ENCODE data around the gene MMD2.

Gene MMD2

GRCh38 chr7:4885317-4885807, 73.6 kb downstream of the MMD2 start:
- Histone ChIP-seq H3K27me3 (ENCODE audit: control insufficient read depth in 3 of 3, insufficient read depth in 3 of 3, low read depth in 1 of 3, low read length in 3 of 3) (no peaks in the 10 kb centered on the region), H3K14ac (ENCODE audit: low read length) (no peak overlapping the region), H2BK15ac (ENCODE audit: low read length) (no peak overlapping the region), H4K8ac (ENCODE audit: low read depth, low read length) (no peak overlapping the region), H3K18ac (ENCODE audit: low read length) (no peak overlapping the region), H3K9ac (ENCODE audit: low read depth, low read length, poor library complexity) (no peak overlapping the region), H2BK120ac (ENCODE audit: low read depth, low read length) (no peak overlapping the region), H3K23ac (ENCODE audit: low read depth, low read length, poor library complexity) (no peak overlapping the region), H3K4me3 (ENCODE audit: low read length in 2 of 2) (no peak overlapping the region), H2AFZ (ENCODE audit: low read length) (no peak overlapping the region), H2BK5ac (ENCODE audit: low read length) (no peak overlapping the region), H2AK5ac (ENCODE audit: low read depth, low read length) (no peak overlapping the region), H3K27ac (replicated peaks; ENCODE audit: low read length) (no peak overlapping the region), H3K79me1 (ENCODE audit: low read depth, low read length) (no peaks in the 10 kb centered on the region), H3K9me3 (replicated peaks in 1 of 2; ENCODE audit: control insufficient read depth in 2 of 2, insufficient read depth in 1 of 2, low read depth in 1 of 2, low read length in 2 of 2) (no peaks in the 10 kb centered on the region), H2BK12ac (ENCODE audit: low read length) (no peak overlapping the region), H3K4me2 (ENCODE audit: insufficient read depth, low read length, poor library complexity, severe bottlenecking) (no peak overlapping the region), H3K4me1 (ENCODE audit: control insufficient read depth in 2 of 2, insufficient read depth in 1 of 2, low read depth in 1 of 2, low read length in 2 of 2) (peaks cover 2 to 8% of the 10 kb centered on the region in 2 donors), H3K36me3 (replicated peaks in 1 of 2; ENCODE audit: control insufficient read depth in 2 of 2, insufficient read depth in 2 of 2, low read length in 2 of 2) (no peaks in the 10 kb centered on the region), H4K91ac (ENCODE audit: low read depth, low read length, poor library complexity) (no peak overlapping the region), H3K4ac (ENCODE audit: low read length) (no peak overlapping the region)
- no peak for DNase-seq (ENCODE audit: low spot score)
- WGBS, 2 donors (ENCODE audit: extremely low coverage in 2 of 2, insufficient read length in 2 of 2, insufficient replicate concordance in 1 of 2), result no CpG with 5 or more reads among the region's 7 CpGs

GRCh38 chr7:4884164-4884563, 74.8 kb downstream of the MMD2 start:
- Histone ChIP-seq H2AK5ac (ENCODE audit: low read depth, low read length) (no peak overlapping the region), H4K8ac (ENCODE audit: low read depth, low read length) (no peak overlapping the region), H3K27me3 (ENCODE audit: control insufficient read depth in 3 of 3, insufficient read depth in 3 of 3, low read depth in 1 of 3, low read length in 3 of 3) (no peaks in the 10 kb centered on the region), H3K4me2 (ENCODE audit: insufficient read depth, low read length, poor library complexity, severe bottlenecking) (no peak overlapping the region), H2BK15ac (ENCODE audit: low read length) (no peak overlapping the region), H3K36me3 (replicated peaks in 1 of 2; ENCODE audit: control insufficient read depth in 2 of 2, insufficient read depth in 2 of 2, low read length in 2 of 2) (no peaks in the 10 kb centered on the region), H2BK120ac (ENCODE audit: low read depth, low read length) (no peak overlapping the region), H2AFZ (ENCODE audit: low read length) (no peak overlapping the region), H3K18ac (ENCODE audit: low read length) (no peak overlapping the region), H4K91ac (ENCODE audit: low read depth, low read length, poor library complexity) (no peak overlapping the region), H3K9ac (ENCODE audit: low read depth, low read length, poor library complexity) (no peak overlapping the region), H2BK5ac (ENCODE audit: low read length) (no peak overlapping the region), H3K4me1 (ENCODE audit: control insufficient read depth in 2 of 2, insufficient read depth in 1 of 2, low read depth in 1 of 2, low read length in 2 of 2) (peaks cover 5 to 20% of the 10 kb centered on the region in 2 donors), H3K23ac (ENCODE audit: low read depth, low read length, poor library complexity) (no peak overlapping the region), H2BK12ac (ENCODE audit: low read length) (no peak overlapping the region), H3K4me3 (ENCODE audit: low read length in 2 of 2) (no peak overlapping the region), H3K79me1 (ENCODE audit: low read depth, low read length) (no peaks in the 10 kb centered on the region), H3K27ac (replicated peaks; ENCODE audit: low read length) (no peak overlapping the region), H3K9me3 (replicated peaks in 1 of 2; ENCODE audit: control insufficient read depth in 2 of 2, insufficient read depth in 1 of 2, low read depth in 1 of 2, low read length in 2 of 2) (no peaks in the 10 kb centered on the region), H3K14ac (ENCODE audit: low read length) (no peak overlapping the region), H3K4ac (ENCODE audit: low read length) (no peak overlapping the region)
- peak; percentile 12 for DNase-seq (ENCODE audit: low spot score)
- WGBS, 2 donors (ENCODE audit: extremely low coverage in 2 of 2, insufficient read length in 2 of 2, insufficient replicate concordance in 1 of 2), result no CpG with 5 or more reads among the region's 10 CpGs

- H3K14ac ChIP-seq (ENCODE audit: low read length), result no peak within 1 kb of the TSS
- peak within 1 kb of the TSS; percentile 98 for H3K4me2 ChIP-seq (ENCODE audit: insufficient read depth, low read length, poor library complexity, severe bottlenecking)
- WGBS, 2 donors (ENCODE audit: extremely low coverage in 2 of 2, insufficient read length in 2 of 2, insufficient replicate concordance in 1 of 2), result no CpG with 5 or more reads among the region's 72 CpGs
Observed at GRCh38 chr7:4883372-4884144, 75.4 kb downstream of the MMD2 start, which contains the start of gene RADIL. RADIL (minus strand) TSS chr7:4883716; CDS start chr7:4878139, 5,577 bp downstream.

DNA sequence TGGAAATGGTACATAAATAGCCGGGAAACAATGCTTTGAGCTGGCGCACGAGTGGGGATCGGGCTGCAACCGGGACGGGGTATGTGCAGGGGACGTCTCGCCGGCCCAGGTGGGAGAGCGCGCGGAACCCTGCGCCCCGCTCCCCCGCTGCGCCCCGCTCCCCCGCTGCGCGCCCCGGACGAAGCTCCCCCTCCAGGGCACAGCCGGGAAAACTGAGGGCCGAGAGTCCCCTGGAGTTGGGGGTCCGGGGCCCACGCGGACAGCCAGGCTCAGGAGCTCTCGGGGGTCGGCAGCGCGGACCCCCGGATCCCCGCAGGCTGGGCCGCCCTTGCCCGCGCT, 76.0 kb downstream of the MMD2 start:
- no peak overlapping the region for H4K8ac ChIP-seq (ENCODE audit: low read depth, low read length)
- no peaks in the 10 kb centered on the region for H3K79me1 ChIP-seq (ENCODE audit: low read depth, low read length)
- no peak overlapping the region for H3K14ac ChIP-seq (ENCODE audit: low read length)
- no peaks in the 10 kb centered on the region for H3K27me3 ChIP-seq (ENCODE audit: control insufficient read depth in 3 of 3, insufficient read depth in 3 of 3, low read depth in 1 of 3, low read length in 3 of 3)
- WGBS, 2 donors (ENCODE audit: extremely low coverage in 2 of 2, insufficient read length in 2 of 2, insufficient replicate concordance in 1 of 2), result no CpG with 5 or more reads among the region's 36 CpGs
- no peaks in the 10 kb centered on the region for H3K9me3 ChIP-seq (replicated peaks in 1 of 2; ENCODE audit: control insufficient read depth in 2 of 2, insufficient read depth in 1 of 2, low read depth in 1 of 2, low read length in 2 of 2)
- no peak overlapping the region for H2BK12ac ChIP-seq (ENCODE audit: low read length)
- peaks cover 5 to 20% of the 10 kb centered on the region in 2 donors for H3K4me1 ChIP-seq (ENCODE audit: control insufficient read depth in 2 of 2, insufficient read depth in 1 of 2, low read depth in 1 of 2, low read length in 2 of 2)
- H3K9ac ChIP-seq (ENCODE audit: low read depth, low read length, poor library complexity), result peak overlapping the region; percentile 85
- H3K4ac ChIP-seq (ENCODE audit: low read length), result no peak overlapping the region
- no peak overlapping the region for H3K23ac ChIP-seq (ENCODE audit: low read depth, low read length, poor library complexity)
- peak overlapping the region; percentile 16 for H2BK5ac ChIP-seq (ENCODE audit: low read length)
- H3K36me3 ChIP-seq (replicated peaks in 1 of 2; ENCODE audit: control insufficient read depth in 2 of 2, insufficient read depth in 2 of 2, low read length in 2 of 2), result peaks cover 0 to 2% of the 10 kb centered on the region in 2 donors
- H4K91ac ChIP-seq (ENCODE audit: low read depth, low read length, poor library complexity), result no peak overlapping the region
- DNase-seq (ENCODE audit: low spot score), result peak; percentile 12
- peak overlapping the region; percentile 64 for H2BK15ac ChIP-seq (ENCODE audit: low read length)
- peak overlapping the region; percentile 98 for H3K4me2 ChIP-seq (ENCODE audit: insufficient read depth, low read length, poor library complexity, severe bottlenecking)
- H3K4me3 ChIP-seq (ENCODE audit: low read length in 2 of 2), result peak overlapping the region; percentile 68 to 92
- peak overlapping the region; percentile 91 for H3K18ac ChIP-seq (ENCODE audit: low read length)
- H2BK120ac ChIP-seq (ENCODE audit: low read depth, low read length), result no peak overlapping the region
- no peak overlapping the region for H2AK5ac ChIP-seq (ENCODE audit: low read depth, low read length)
- H2AFZ ChIP-seq (ENCODE audit: low read length), result peak overlapping the region; percentile 98
- no peak overlapping the region for H3K27ac ChIP-seq (replicated peaks; ENCODE audit: low read length)

More at GRCh38 chr7:4883372-4884144, 75.4 kb downstream of the MMD2 start, which contains the start of gene RADIL:
- Histone ChIP-seq H3K23ac (ENCODE audit: low read depth, low read length, poor library complexity) (peak within 1 kb of the TSS; percentile 83), H2BK15ac (ENCODE audit: low read length) (peak within 1 kb of the TSS; percentile 64), H2AFZ (ENCODE audit: low read length) (peak within 1 kb of the TSS; percentile 98), H3K4ac (ENCODE audit: low read length) (no peak within 1 kb of the TSS), H3K36me3 (replicated peaks in 1 of 2; ENCODE audit: control insufficient read depth in 2 of 2, insufficient read depth in 2 of 2, low read length in 2 of 2) (no peaks in the 10 kb centered on the region), H2BK120ac (ENCODE audit: low read depth, low read length) (no peak within 1 kb of the TSS), H3K18ac (ENCODE audit: low read length) (peak within 1 kb of the TSS; percentile 91), H2BK12ac (ENCODE audit: low read length) (no peak within 1 kb of the TSS), H2AK5ac (ENCODE audit: low read depth, low read length) (no peak within 1 kb of the TSS), H3K9ac (ENCODE audit: low read depth, low read length, poor library complexity) (peak within 1 kb of the TSS; percentile 85), H3K79me1 (ENCODE audit: low read depth, low read length) (no peaks in the 10 kb centered on the region), H3K27me3 (ENCODE audit: control insufficient read depth in 3 of 3, insufficient read depth in 3 of 3, low read depth in 1 of 3, low read length in 3 of 3) (no peaks in the 10 kb centered on the region), H3K4me1 (ENCODE audit: control insufficient read depth in 2 of 2, insufficient read depth in 1 of 2, low read depth in 1 of 2, low read length in 2 of 2) (peaks cover 5 to 20% of the 10 kb centered on the region in 2 donors), H4K91ac (ENCODE audit: low read depth, low read length, poor library complexity) (no peak within 1 kb of the TSS), H4K8ac (ENCODE audit: low read depth, low read length) (no peak within 1 kb of the TSS), H3K4me3 (ENCODE audit: low read length in 2 of 2) (peak within 1 kb of the TSS; percentile 68 to 92), H2BK5ac (ENCODE audit: low read length) (peak within 1 kb of the TSS; percentile 16), H3K9me3 (replicated peaks in 1 of 2; ENCODE audit: control insufficient read depth in 2 of 2, insufficient read depth in 1 of 2, low read depth in 1 of 2, low read length in 2 of 2) (no peaks in the 10 kb centered on the region), H3K27ac (replicated peaks; ENCODE audit: low read length) (no peak within 1 kb of the TSS)
- peak; percentile 90 for DNase-seq (ENCODE audit: low spot score)
